H1 (cell line): ENCODE measurements around the gene SGCD. TPM values are rescaled to one million over a fixed set of nuclear protein-coding genes. Genes with fewer than 3 reads are reported as not detected.

Source experiments
- CTCF ChIA-PET: fragments of 300-600 bp; sonication (Branson Sonifier 250); formaldehyde crosslinking; loops from one replicate; lab custom pipeline; 2021; ENCODE audit not compliant: partially characterized antibody; lab: Charles Lee
- POLR2A ChIA-PET: fragments of 300-600 bp; sonication (Branson Sonifier 250); formaldehyde crosslinking; loops from one replicate; lab custom pipeline; 2021; ENCODE audit warnings: inconsistent platforms; ENCODE audit not compliant: partially characterized antibody; lab: Charles Lee
- DNase-seq, 2 experiments: peaks; one replicate each; pipeline versions ENCODE4 v3.0.0 to v3.0.0-alpha.2; 2010 to 2022; ENCODE audit warnings: low spot score in 2 of 2, low read depth in 1 of 2, mixed read lengths in 1 of 2
- FAIRE-seq: peaks from 2 replicates; lab custom pipeline; 2011; peaks lifted over from hg19 to GRCh38; lab: Jason Lieb, UNC
- H2AFZ ChIP-seq: 2 replicates; pipeline ENCODE4 v1.8.1; 2012; ENCODE audit warnings: low read length, inconsistent platforms
- H2AK5ac ChIP-seq: 2 replicates; pipeline ENCODE4 v1.6.1; 2013; ENCODE audit warnings: low read depth, low read length
- H2BK120ac ChIP-seq: replicated peaks from 2 replicates; pipeline ENCODE3; 2013; ENCODE audit warnings: low read depth, low read length, inconsistent platforms
- H2BK12ac ChIP-seq: 2 replicates; pipeline ENCODE4 v1.6.1; 2013; ENCODE audit warnings: low read depth, low read length
- H2BK15ac ChIP-seq: 2 replicates; pipeline ENCODE4 v1.6.1; 2013; ENCODE audit warnings: low read length
- H2BK20ac ChIP-seq: 2 replicates; pipeline ENCODE4 v1.6.1; 2013; ENCODE audit warnings: low read length
- H2BK5ac ChIP-seq: 2 replicates; pipeline ENCODE4 v1.6.1; 2013; ENCODE audit warnings: low read depth, low read length
- H3K14ac ChIP-seq: 2 replicates; pipeline ENCODE4 v1.6.1; 2013; ENCODE audit warnings: inconsistent platforms; ENCODE audit not compliant: insufficient read length
- H3K18ac ChIP-seq: 2 replicates; pipeline ENCODE4 v1.6.1; 2013; ENCODE audit warnings: low read length; ENCODE audit errors: extremely low read depth
- H3K23ac ChIP-seq: 2 replicates; pipeline ENCODE4 v1.6.1; 2013; ENCODE audit warnings: inconsistent platforms; ENCODE audit not compliant: insufficient read length
- H3K23me2 ChIP-seq: 2 replicates; pipeline ENCODE4 v1.6.1; 2013; ENCODE audit warnings: low read depth, low read length
- H3K27ac ChIP-seq: 2 replicates; pipeline ENCODE4 v1.6.1; 2011; ENCODE audit warnings: low read depth, low read length, inconsistent platforms
- H3K27me3 ChIP-seq, 4 experiments: replicated peaks in 1 of 4; 1 replicate in 1 of 4; 2 replicates in 3 of 4; pipeline versions ENCODE4 v1.6.1 to v1.8.1; 2011 to 2013; ENCODE audit warnings: low read length in 3 of 4, mild to moderate bottlenecking in 3 of 4, inconsistent platforms in 2 of 4, mixed read lengths in 2 of 4, moderate library complexity in 1 of 4; ENCODE audit not compliant: control insufficient read depth in 3 of 4, insufficient read depth in 3 of 4; ENCODE audit errors: extremely low read depth in 1 of 4
- H3K36me3 ChIP-seq, 4 experiments: 2 replicates each; pipeline versions ENCODE4 v1.6.1 to v1.8.1; 2011 to 2013; ENCODE audit warnings: mild to moderate bottlenecking in 4 of 4, low read length in 3 of 4, moderate library complexity in 2 of 4, control low read depth in 1 of 4, inconsistent platforms in 1 of 4; ENCODE audit not compliant: insufficient read depth in 4 of 4, control insufficient read depth in 2 of 4
- H3K4ac ChIP-seq: replicated peaks from 2 replicates; pipeline ENCODE3; 2013; ENCODE audit warnings: low read length, low read depth, mixed read lengths, inconsistent platforms; ENCODE audit not compliant: insufficient read length
- H3K4me1 ChIP-seq, 4 experiments: replicated peaks in 1 of 4; 1 replicate in 1 of 4; 2 replicates in 3 of 4; pipeline versions ENCODE4 v1.6.1 to v1.8.1; 2011 to 2013; ENCODE audit warnings: low read length in 3 of 4, inconsistent platforms in 2 of 4, mixed read lengths in 1 of 4; ENCODE audit not compliant: insufficient read depth in 4 of 4, control insufficient read depth in 3 of 4
- H3K4me2 ChIP-seq, 2 experiments: 2 replicates each; pipeline versions ENCODE4 v1.6.1 to v1.8.1; 2011 to 2013; ENCODE audit warnings: low read depth in 2 of 2, low read length in 2 of 2, control low read depth in 1 of 2, inconsistent platforms in 1 of 2, mild to moderate bottlenecking in 1 of 2; ENCODE audit not compliant: insufficient read depth in 1 of 2
- H3K4me3 ChIP-seq, 4 experiments: fragments of 200-600, 300-600 bp in 1 of 4; sonication (generic), shearing (Covaris generic), sonication (Bioruptor Twin) in 1 of 4; 2 replicates each; pipeline versions ENCODE4 v1.5.1 to v1.8.1; 2011 to 2016; ENCODE audit warnings: low read length in 4 of 4, low read depth in 3 of 4, control low read depth in 2 of 4, inconsistent platforms in 2 of 4, mild to moderate bottlenecking in 2 of 4, mixed read lengths in 1 of 4, moderate library complexity in 1 of 4; ENCODE audit not compliant: insufficient read depth in 2 of 4; ENCODE audit errors: extremely low read depth in 1 of 4
- H3K56ac ChIP-seq: replicated peaks from 2 replicates; pipeline ENCODE3; 2013; ENCODE audit warnings: low read depth, mild to moderate bottlenecking, mixed read lengths, low read length, inconsistent platforms; ENCODE audit not compliant: insufficient read length
- H3K79me1 ChIP-seq: 2 replicates; pipeline ENCODE4 v1.6.1; 2013; ENCODE audit warnings: low read depth, low read length, control low read depth
- H3K79me2 ChIP-seq, 2 experiments: 2 replicates each; pipeline versions ENCODE4 v1.6.1 to v1.8.1; 2012 to 2013; ENCODE audit warnings: low read length in 2 of 2, mild to moderate bottlenecking in 2 of 2, inconsistent platforms in 1 of 2; ENCODE audit not compliant: insufficient read depth in 2 of 2, control insufficient read depth in 1 of 2
- H3K9ac ChIP-seq, 4 experiments: replicated peaks in 1 of 4; 1 replicate in 1 of 4; 2 replicates in 3 of 4; pipeline versions ENCODE4 v1.6.1 to v1.8.1; 2011 to 2013; ENCODE audit warnings: low read depth in 3 of 4, low read length in 3 of 4, control low read depth in 2 of 4, mild to moderate bottlenecking in 2 of 4, moderate library complexity in 2 of 4, inconsistent platforms in 1 of 4; ENCODE audit errors: extremely low read depth in 1 of 4
- H3K9me3 ChIP-seq, 2 experiments: 2 replicates each; pipeline versions ENCODE4 v1.6.1 to v1.8.1; 2012 to 2013; ENCODE audit warnings: mild to moderate bottlenecking in 2 of 2, moderate library complexity in 2 of 2, control low read depth in 1 of 2, inconsistent platforms in 1 of 2, low read depth in 1 of 2, low read length in 1 of 2, mixed read lengths in 1 of 2; ENCODE audit not compliant: insufficient read depth in 2 of 2
- H4K20me1 ChIP-seq, 2 experiments: replicated peaks in 1 of 2; 2 replicates each; pipeline versions ENCODE3 to v1.8.1; 2011 to 2013; ENCODE audit warnings: inconsistent platforms in 2 of 2, low read length in 2 of 2, mild to moderate bottlenecking in 1 of 2; ENCODE audit not compliant: insufficient read depth in 2 of 2, control insufficient read depth in 1 of 2
- H4K5ac ChIP-seq: 2 replicates; pipeline ENCODE4 v1.6.1; 2013; ENCODE audit warnings: low read length, low read depth, mixed read lengths, inconsistent platforms; ENCODE audit not compliant: insufficient read length
- H4K8ac ChIP-seq: 2 replicates; pipeline ENCODE4 v1.8.0; 2013; ENCODE audit warnings: mild to moderate bottlenecking, moderate library complexity, low read length, inconsistent platforms; ENCODE audit not compliant: insufficient read depth; ENCODE audit errors: extremely low read depth
- H4K91ac ChIP-seq: replicated peaks from 2 replicates; pipeline ENCODE3; 2013; ENCODE audit warnings: low read length, mixed read lengths, inconsistent platforms; ENCODE audit not compliant: insufficient read length
- CBX8 ChIP-seq: fragments of 300-800, 300-1000 bp; sonication (generic); IDR thresholded peaks from 2 replicates; pipeline ENCODE4 v1.7.1; 2016; ENCODE audit warnings: low read depth, low read length, borderline replicate concordance
- CEBPB ChIP-seq: IDR thresholded peaks from 2 replicates; pipeline ENCODE4 v1.6.1; 2012; ENCODE audit warnings: low read depth, low read length
- CTBP2 ChIP-seq: IDR thresholded peaks from 2 replicates; pipeline ENCODE4 v1.7.0; 2011; ENCODE audit warnings: borderline replicate concordance, mild to moderate bottlenecking, moderate library complexity, mixed read lengths, low read length; ENCODE audit not compliant: insufficient read depth, insufficient read length
- EP300 ChIP-seq, 2 experiments: IDR thresholded peaks; 1 replicate in 1 of 2; 2 replicates in 1 of 2; pipeline ENCODE4 v1.6.1; 2011 to 2012; ENCODE audit warnings: low read depth in 2 of 2, low read length in 2 of 2, mild to moderate bottlenecking in 2 of 2, borderline replicate concordance in 1 of 2, inconsistent platforms in 1 of 2, moderate library complexity in 1 of 2
- EZH2 ChIP-seq: fragments of 200-600 bp; sonication (generic); IDR thresholded peaks from 2 replicates; pipeline ENCODE4 v1.7.1; 2012; ENCODE audit warnings: low read depth, mild to moderate bottlenecking, moderate library complexity, low read length, inconsistent platforms; ENCODE audit not compliant: severe bottlenecking
- JUN ChIP-seq: IDR thresholded peaks from 2 replicates; pipeline ENCODE4 v1.6.1; 2011; ENCODE audit warnings: low read depth, mild to moderate bottlenecking, improper control_type of control experiment, low read length
- KDM5A ChIP-seq: fragments of 200-600 bp; IDR thresholded peaks from 2 replicates; pipeline ENCODE4 v1.7.1; 2012; ENCODE audit warnings: mild to moderate bottlenecking, low read length, inconsistent platforms, mixed read lengths
- TAF1 ChIP-seq: IDR thresholded peaks from 2 replicates; pipeline ENCODE4 v1.6.1; 2011; ENCODE audit warnings: mild to moderate bottlenecking, low read depth, low read length
- WGBS, 2 experiments: shearing (Covaris generic) in 1 of 2; methylation state at CpG; one replicate each; pipeline versions ENCODE4 v1.1.6 to v1.1.7; 2013 to 2015; ENCODE audit warnings: low lambda C conversion rate in 2 of 2, mixed read lengths in 2 of 2, inconsistent platforms in 1 of 2, low coverage in 1 of 2, missing lambda C conversion rate in 1 of 2; ENCODE audit not compliant: insufficient replicate concordance in 2 of 2, insufficient coverage in 1 of 2, insufficient read length in 1 of 2; ENCODE audit errors: extremely low coverage in 1 of 2, missing lambda C conversion rate in 1 of 2; 5-methylcytosine and 5-hydroxymethylcytosine counted together
- polyA plus RNA-seq, 7 experiments: library from polyadenylated mRNA; depleted of rRNA in 3 of 7; stranded (reverse) in 5 of 7; unstranded in 2 of 7; fragments of >200 nt in 5 of 7; fragments of 200-250 nt in 2 of 7; gene quantifications; 1 replicate in 5 of 7; 2 replicates in 1 of 7; 4 replicates in 1 of 7; pipeline versions ENCODE4 v1.2.1 to v1.2.3, GENCODE V29; 2011 to 2013; ENCODE audit warnings: missing spikeins in 2 of 7, mixed read lengths in 2 of 7
- total RNA-seq: library from RNA; stranded (reverse); fragmentation: NEBNext Ultra II Directional; extraction: Animal tissue kit (Norgen Biotek cat#: 25700); gene quantifications from 2 replicates; pipeline ENCODE4 v1.2.1, GENCODE V29; 2021
- TF ChIP-seq, protein P1 (sequence below): IDR thresholded peaks from 2 replicates; pipeline ENCODE4 v1.6.1; 2012; ENCODE audit warnings: low read length, inconsistent platforms

Gene SGCD
- total and polyA plus RNA-seq, 2 of the 8 experiments (the other 6 are each of a cell fraction or from before 2014, with no cell fraction given), result 0.04 to 0.08 TPM

DNA sequence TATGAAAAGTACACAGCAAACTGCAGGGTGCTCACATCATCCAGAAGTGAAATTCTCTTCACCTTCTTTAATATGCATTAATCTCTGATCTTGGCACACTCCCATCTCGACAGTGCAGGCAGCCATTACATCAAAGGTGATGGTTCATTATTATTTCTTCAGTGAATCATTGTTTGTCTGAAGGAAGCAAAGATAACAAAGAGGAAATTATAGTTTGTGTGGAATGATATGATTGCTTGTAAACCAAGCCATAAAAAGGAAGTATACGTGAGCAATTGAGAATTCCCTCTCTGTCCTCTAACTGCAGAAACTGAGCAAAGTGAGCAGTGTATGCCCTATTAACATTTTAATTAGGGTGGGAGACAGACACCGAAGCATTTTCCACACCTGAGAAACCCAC is 351.5 kb downstream of the SGCD start:
- ChIA-PET CTCF (interaction anchor here (0.6 to 0.9 kb wide), 2 partner anchors 9 to 250 kb away, joined by 3 read pairs; no protein-coding TSS in a partner anchor), POLR2A (no interaction called here)
- Histone ChIP-seq H3K14ac (no peak overlapping the region), H3K27ac (no peak overlapping the region), H4K20me1 (no peaks in the 10 kb centered on the region), H3K36me3 (no peaks in the 10 kb centered on the region), H3K9me3 (no peaks in the 10 kb centered on the region), H3K4me2 (no peak overlapping the region), H3K18ac (no peak overlapping the region), H3K4ac (no peak overlapping the region), H2AFZ (no peak overlapping the region), H3K79me1 (no peaks in the 10 kb centered on the region), H2BK120ac (no peak overlapping the region), H3K23me2 (no peaks in the 10 kb centered on the region), H3K9ac (no peak overlapping the region), H3K4me3 (no peak overlapping the region), H2BK12ac (no peak overlapping the region), H3K23ac (no peak overlapping the region), H3K56ac (no peak overlapping the region), H3K79me2 (no peaks in the 10 kb centered on the region), H2AK5ac (no peak overlapping the region), H4K5ac (no peak overlapping the region), H4K8ac (no peak overlapping the region), H3K27me3 (no peaks in the 10 kb centered on the region), H3K4me1 (peaks cover 0 to 6% (median 1%) of the 10 kb centered on the region in 4 experiments; a peak in 4 of 7 replicates), H4K91ac (no peak overlapping the region), H2BK20ac (no peak overlapping the region), H2BK5ac (no peak overlapping the region), H2BK15ac (no peak overlapping the region)
- DNase-seq, result no peak
- FAIRE-seq, result no peak
- WGBS, 2 experiments, result 88% methylated on average over 3 of the region's 3 CpGs; no CpG with 5 or more reads in 1 of the 2 experiments
- TF ChIP-seq CEBPB, result no peak
- no peak for TF ChIP-seq CTBP2
- no peak for TF ChIP-seq JUN
- TF ChIP-seq EP300 (IDR thresholded peaks at IDR 0.05; ENCODE audit: borderline replicate concordance in 1 of 2, low read depth in 2 of 2, low read length in 2 of 2), result no peak
- no peak for TF ChIP-seq KDM5A
- no peak for TF ChIP-seq CBX8
- TF ChIP-seq EZH2, result no peak
- TF ChIP-seq, protein P1, sequence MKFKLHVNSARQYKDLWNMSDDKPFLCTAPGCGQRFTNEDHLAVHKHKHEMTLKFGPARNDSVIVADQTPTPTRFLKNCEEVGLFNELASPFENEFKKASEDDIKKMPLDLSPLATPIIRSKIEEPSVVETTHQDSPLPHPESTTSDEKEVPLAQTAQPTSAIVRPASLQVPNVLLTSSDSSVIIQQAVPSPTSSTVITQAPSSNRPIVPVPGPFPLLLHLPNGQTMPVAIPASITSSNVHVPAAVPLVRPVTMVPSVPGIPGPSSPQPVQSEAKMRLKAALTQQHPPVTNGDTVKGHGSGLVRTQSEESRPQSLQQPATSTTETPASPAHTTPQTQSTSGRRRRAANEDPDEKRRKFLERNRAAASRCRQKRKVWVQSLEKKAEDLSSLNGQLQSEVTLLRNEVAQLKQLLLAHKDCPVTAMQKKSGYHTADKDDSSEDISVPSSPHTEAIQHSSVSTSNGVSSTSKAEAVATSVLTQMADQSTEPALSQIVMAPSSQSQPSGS, result no peak
- TF ChIP-seq TAF1, result no peak
